Activated CD8-positive, alpha-beta memory T cell treated with anti-CD3 and anti-CD28 coated beads for 36 hours (primary cell): ENCODE results near the gene NAT10. TPM values are rescaled to one million over a fixed set of nuclear protein-coding genes. Genes with fewer than 3 reads are reported as not detected.
"Not testable (repeated sequence)": the region's sequence is repeated elsewhere in the genome, so short reads cannot be mapped to it uniquely, and the experiment has no call there.

Experiments
- CTCF ChIA-PET: fragments of 350-600 bp; sonication (Branson Sonifier 250); formaldehyde crosslinking; loops from one replicate; lab custom pipeline; 2021; ENCODE audit warnings: antibody characterized with exemption; lab: Charles Lee
- POLR2A ChIA-PET: fragments of 350-600 bp; sonication (Branson Sonifier 250); formaldehyde crosslinking; loops from one replicate; lab custom pipeline; 2021; ENCODE audit warnings: antibody characterized with exemption; lab: Charles Lee
- total RNA-seq, 2 experiments: library from RNA; stranded (reverse); gene quantifications; one replicate each; pipeline ENCODE4 v1.2.3, GENCODE V29; 2021

NAT10 gene
- total RNA-seq, 2 experiments from 2014 or later: 154 to 160 TPM

- POLR2A ChIA-PET: not testable (repeated sequence)
- CTCF ChIA-PET: interaction anchor here (1.4 kb wide), 1 partner anchor 10 kb away, joined by 5 read pairs; the partner anchor contains the start of gene NAT10
Measured at GRCh38 chr11:34094900-34095299, 10.5 kb upstream of the NAT10 start.

GRCh38 chr11:34098813-34099212, 6.6 kb upstream of the NAT10 start:
- ChIA-PET POLR2A (no interaction called here), CTCF (no interaction called here)

- ChIA-PET POLR2A (interaction anchor here (0.5 to 4.0 kb wide), 6 partner anchors 18 to 253 kb away, joined by 3 to 27 read pairs (median 4); partner anchors contain the start of genes ABTB2 and CAPRIN1), CTCF (interaction anchor here (0.7 to 1.8 kb wide), 3 partner anchors 9 to 53 kb away, joined by 3 to 5 read pairs (median 4); partner anchors contain the start of gene CAPRIN1)
Measured at GRCh38 chr11:34104680-34105078, 750 bp upstream of the NAT10 start.

GRCh38 chr11:34105957-34106504, 602 bp downstream of the NAT10 start:
- ChIA-PET CTCF (interaction anchor here (1.1 to 2.3 kb wide), 5 partner anchors 10 to 253 kb away, joined by 3 to 6 read pairs (median 5); no protein-coding TSS in a partner anchor), POLR2A (interaction anchor here (0.7 to 4.0 kb wide), 6 partner anchors 17 to 54 kb away, joined by 3 to 27 read pairs (median 5); partner anchors contain the start of gene CAPRIN1)

GRCh38 chr11:34111722-34112270, 6.4 kb downstream of the NAT10 start:
- CTCF ChIA-PET: no interaction called here
- POLR2A ChIA-PET: no interaction called here

GRCh38 chr11:34114014-34114413, 8.6 kb downstream of the NAT10 start:
- ChIA-PET POLR2A (no interaction called here), CTCF (no interaction called here)

- ChIA-PET POLR2A (no interaction called here), CTCF (no interaction called here)
Measured at GRCh38 chr11:34114471-34114870, 9.0 kb downstream of the NAT10 start.

- POLR2A ChIA-PET: no interaction called here
- CTCF ChIA-PET: no interaction called here
Measured at GRCh38 chr11:34120651-34121050, 15.2 kb downstream of the NAT10 start.

GRCh38 chr11:34124885-34125668, 19.6 kb downstream of the NAT10 start:
- ChIA-PET POLR2A (no interaction called here), CTCF (no interaction called here)

- ChIA-PET CTCF (no interaction called here), POLR2A (interaction anchor here (1.0 kb wide), 1 partner anchor 24 kb away, joined by 3 read pairs; no protein-coding TSS in a partner anchor)
Measured at GRCh38 chr11:34126959-34127848, 21.8 kb downstream of the NAT10 start.

GRCh38 chr11:34128824-34129223, 23.4 kb downstream of the NAT10 start:
- ChIA-PET POLR2A (no interaction called here), CTCF (no interaction called here)

GRCh38 chr11:34132261-34132965, 27.0 kb downstream of the NAT10 start:
- CTCF ChIA-PET: interaction anchor here (1.3 kb wide), 1 partner anchor 8 kb away, joined by 3 read pairs; no protein-coding TSS in a partner anchor
- POLR2A ChIA-PET: no interaction called here

GRCh38 chr11:34134765-34135164, 29.3 kb downstream of the NAT10 start:
- ChIA-PET CTCF (no interaction called here), POLR2A (no interaction called here)

- POLR2A ChIA-PET: no interaction called here
- CTCF ChIA-PET: interaction anchor here (1.4 kb wide), 1 partner anchor 39 kb away, joined by 3 read pairs; no protein-coding TSS in a partner anchor
Measured at GRCh38 chr11:34135439-34135838, 30.0 kb downstream of the NAT10 start.

GRCh38 chr11:34136420-34136819, 31.0 kb downstream of the NAT10 start:
- ChIA-PET POLR2A (no interaction called here), CTCF (interaction anchor here (1.4 kb wide), 1 partner anchor 38 kb away, joined by 3 read pairs; no protein-coding TSS in a partner anchor)

- CTCF ChIA-PET: no interaction called here
Measured at GRCh38 chr11:34139346-34139745, 33.9 kb downstream of the NAT10 start.

GRCh38 chr11:34140149-34140548, 34.7 kb downstream of the NAT10 start:
- CTCF ChIA-PET: no interaction called here
- POLR2A ChIA-PET: no interaction called here

More at GRCh38 chr11:34139346-34139745, 33.9 kb downstream of the NAT10 start:
- POLR2A ChIA-PET: no interaction called here

GRCh38 chr11:34143048-34143447, 37.6 kb downstream of the NAT10 start:
- POLR2A ChIA-PET: interaction anchor here (0.6 kb wide), 1 partner anchor 599 kb away, joined by 5 read pairs; no protein-coding TSS in a partner anchor
- CTCF ChIA-PET: no interaction called here
